Neural cell (in vitro differentiated cells): ENCODE results near the gene ZWILCH. TPM values are rescaled to one million over a fixed set of nuclear protein-coding genes. Genes with fewer than 3 reads are reported as not detected.

Experiments
- H2AFZ ChIP-seq: fragments of 200-600, 300-800 bp; sonication (generic), shearing (Covaris generic); 2 replicates; pipeline ENCODE4 v1.6.0; 2014; ENCODE audit warnings: low read depth, mild to moderate bottlenecking, antibody characterized with exemption, low read length, moderate library complexity
- H3F3A ChIP-seq: fragments of 200-600 bp; shearing (Covaris generic); 2 replicates; pipeline ENCODE4 v1.6.1; 2016; ENCODE audit warnings: mild to moderate bottlenecking, moderate library complexity, mixed read lengths, antibody characterized with exemption, low read length; ENCODE audit not compliant: insufficient read depth, poor library complexity, severe bottlenecking
- H3K27ac ChIP-seq: fragments of 200-600, 300-800 bp; sonication (generic), shearing (Covaris generic); 2 replicates; pipeline ENCODE4 v1.5.1; 2014; ENCODE audit warnings: mild to moderate bottlenecking, low read length, moderate library complexity
- H3K27me3 ChIP-seq: fragments of 300-800, 200-600 bp; sonication (generic), shearing (Covaris generic); 2 replicates; pipeline ENCODE4 v1.6.0; 2014; ENCODE audit warnings: mild to moderate bottlenecking, low read depth, low read length, moderate library complexity; ENCODE audit not compliant: insufficient read depth
- H3K36me3 ChIP-seq: fragments of 300-800, 200-600 bp; sonication (generic), shearing (Covaris generic); 2 replicates; pipeline ENCODE4 v1.5.1; 2014; ENCODE audit warnings: mild to moderate bottlenecking, antibody characterized with exemption, low read length, moderate library complexity; ENCODE audit not compliant: insufficient read depth
- H3K4me2 ChIP-seq: fragments of 300-800, 200-600 bp; sonication (generic), shearing (Covaris generic); 2 replicates; pipeline ENCODE4 v1.6.0; 2014; ENCODE audit warnings: mild to moderate bottlenecking, low read length
- H3K4me3 ChIP-seq: fragments of 300-800, 200-600 bp; sonication (generic), shearing (Covaris generic); 2 replicates; pipeline ENCODE4 v1.5.1; 2014; ENCODE audit warnings: mild to moderate bottlenecking, low read length, moderate library complexity
- H3K79me2 ChIP-seq: fragments of 200-600 bp; shearing (Covaris generic); replicated peaks from 2 replicates; pipeline ENCODE4 v1.6.0; 2014; ENCODE audit warnings: mild to moderate bottlenecking, low read length, moderate library complexity; ENCODE audit not compliant: insufficient read depth
- H3K9ac ChIP-seq: fragments of 300-800, 200-600 bp; sonication (generic), shearing (Covaris generic); 2 replicates; pipeline ENCODE4 v1.6.1; 2016; ENCODE audit warnings: mild to moderate bottlenecking, low read length, mixed read lengths
- H3K9me2 ChIP-seq: fragments of 200-600 bp; shearing (Covaris generic); 2 replicates; pipeline ENCODE4 v1.6.1; 2016; ENCODE audit warnings: mild to moderate bottlenecking, low read length, mixed read lengths; ENCODE audit not compliant: insufficient read depth
- H3K9me3 ChIP-seq: fragments of 200-600, 300-800 bp; sonication (generic), shearing (Covaris generic); 2 replicates; pipeline ENCODE4 v1.6.1; 2016; ENCODE audit warnings: mild to moderate bottlenecking, mixed run types, low read length, moderate library complexity, mixed read lengths
- H4K20me1 ChIP-seq: fragments of 200-600 bp; shearing (Covaris generic); 2 replicates; pipeline ENCODE4 v1.6.1; 2016; ENCODE audit warnings: mild to moderate bottlenecking, mixed run types; ENCODE audit not compliant: insufficient read depth
- CTCF ChIP-seq: fragments of 450-650 bp; IDR thresholded peaks from 2 replicates; pipeline ENCODE4 v1.5.1; 2014; ENCODE audit warnings: antibody characterized with exemption, mild to moderate bottlenecking, moderate library complexity; ENCODE audit not compliant: poor library complexity, severe bottlenecking
- EP300 ChIP-seq: fragments of 450-650 bp; conservative IDR thresholded peaks from 2 replicates; pipeline ENCODE4 v1.6.1; 2014; ENCODE audit warnings: antibody characterized with exemption, mild to moderate bottlenecking, moderate library complexity; ENCODE audit not compliant: poor library complexity, severe bottlenecking
- EZH2 ChIP-seq: fragments of 200-600, 300-800 bp; shearing (Covaris generic), sonication (generic); IDR thresholded peaks from 2 replicates; pipeline ENCODE4 v1.6.1; 2014; ENCODE audit warnings: antibody characterized with exemption, low read length, borderline replicate concordance, mild to moderate bottlenecking; ENCODE audit not compliant: insufficient read depth, poor library complexity, severe bottlenecking
- MXI1 ChIP-seq: fragments of 450-650 bp; conservative IDR thresholded peaks from 2 replicates; pipeline ENCODE4 v1.6.1; 2014; ENCODE audit warnings: antibody characterized with exemption, mild to moderate bottlenecking; ENCODE audit not compliant: poor library complexity, severe bottlenecking
- POLR2AphosphoS5 ChIP-seq: IDR thresholded peaks from 2 replicates; pipeline ENCODE4 v1.6.1; 2012
- RAD21 ChIP-seq: fragments of 450-650 bp; conservative IDR thresholded peaks from 2 replicates; pipeline ENCODE4 v1.6.1; 2014; ENCODE audit warnings: antibody characterized with exemption, mild to moderate bottlenecking, moderate library complexity
- SMC3 ChIP-seq: fragments of 450-650 bp; conservative IDR thresholded peaks from 2 replicates; pipeline ENCODE4 v1.6.1; 2014; ENCODE audit warnings: antibody characterized with exemption, mild to moderate bottlenecking, moderate library complexity; ENCODE audit not compliant: poor library complexity
- TAF1 ChIP-seq: IDR thresholded peaks from 2 replicates; pipeline ENCODE4 v1.6.1; 2012; ENCODE audit warnings: low read depth
- polyA plus RNA-seq: library from polyadenylated mRNA; depleted of rRNA; stranded (reverse); fragments of >200 nt; gene quantifications from 2 replicates; pipeline ENCODE4 v1.2.3, GENCODE V29; 2014
- TF ChIP-seq, protein P1 (sequence below): IDR thresholded peaks from 2 replicates; pipeline ENCODE4 v1.6.1; 2012; ENCODE audit warnings: borderline replicate concordance

Gene ZWILCH
- polyA plus RNA-seq, 1 donor from 2014 or later: 63.1 TPM

DNA sequence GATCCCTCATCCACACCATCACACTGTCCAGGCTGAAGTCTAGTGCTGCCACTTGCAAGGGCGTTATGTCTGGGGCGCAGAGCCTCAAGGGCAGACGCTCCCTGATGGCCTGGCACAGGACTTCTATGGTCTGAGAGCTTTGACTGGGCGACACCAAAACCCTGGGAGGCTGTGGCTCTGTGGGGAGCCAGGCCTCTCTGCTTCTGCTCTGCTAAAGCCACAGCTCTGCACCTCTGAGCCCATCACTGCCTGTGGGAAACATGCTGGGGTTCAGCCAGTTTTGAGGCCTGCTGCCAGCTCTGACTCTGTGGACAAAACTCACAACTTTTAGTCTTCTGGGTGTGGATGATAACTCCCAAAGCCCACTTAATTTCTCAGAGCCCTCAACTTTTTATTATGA, 67.0 kb downstream of the ZWILCH start:
- Histone ChIP-seq H3K27me3 (no peaks in the 10 kb centered on the region), H3K9ac (no peak overlapping the region), H3K4me3 (no peak overlapping the region), H3K79me2 (no peaks in the 10 kb centered on the region), H3K36me3 (no peaks in the 10 kb centered on the region), H4K20me1 (no peaks in the 10 kb centered on the region), H3K27ac (no peak overlapping the region), H3K9me2 (no peaks in the 10 kb centered on the region), H3K9me3 (no peaks in the 10 kb centered on the region), H3K4me2 (no peak overlapping the region), H3F3A (no peaks in the 10 kb centered on the region), H2AFZ (no peak overlapping the region)
- no peak for TF ChIP-seq RAD21
- no peak for TF ChIP-seq CTCF
- TF ChIP-seq, protein P1, sequence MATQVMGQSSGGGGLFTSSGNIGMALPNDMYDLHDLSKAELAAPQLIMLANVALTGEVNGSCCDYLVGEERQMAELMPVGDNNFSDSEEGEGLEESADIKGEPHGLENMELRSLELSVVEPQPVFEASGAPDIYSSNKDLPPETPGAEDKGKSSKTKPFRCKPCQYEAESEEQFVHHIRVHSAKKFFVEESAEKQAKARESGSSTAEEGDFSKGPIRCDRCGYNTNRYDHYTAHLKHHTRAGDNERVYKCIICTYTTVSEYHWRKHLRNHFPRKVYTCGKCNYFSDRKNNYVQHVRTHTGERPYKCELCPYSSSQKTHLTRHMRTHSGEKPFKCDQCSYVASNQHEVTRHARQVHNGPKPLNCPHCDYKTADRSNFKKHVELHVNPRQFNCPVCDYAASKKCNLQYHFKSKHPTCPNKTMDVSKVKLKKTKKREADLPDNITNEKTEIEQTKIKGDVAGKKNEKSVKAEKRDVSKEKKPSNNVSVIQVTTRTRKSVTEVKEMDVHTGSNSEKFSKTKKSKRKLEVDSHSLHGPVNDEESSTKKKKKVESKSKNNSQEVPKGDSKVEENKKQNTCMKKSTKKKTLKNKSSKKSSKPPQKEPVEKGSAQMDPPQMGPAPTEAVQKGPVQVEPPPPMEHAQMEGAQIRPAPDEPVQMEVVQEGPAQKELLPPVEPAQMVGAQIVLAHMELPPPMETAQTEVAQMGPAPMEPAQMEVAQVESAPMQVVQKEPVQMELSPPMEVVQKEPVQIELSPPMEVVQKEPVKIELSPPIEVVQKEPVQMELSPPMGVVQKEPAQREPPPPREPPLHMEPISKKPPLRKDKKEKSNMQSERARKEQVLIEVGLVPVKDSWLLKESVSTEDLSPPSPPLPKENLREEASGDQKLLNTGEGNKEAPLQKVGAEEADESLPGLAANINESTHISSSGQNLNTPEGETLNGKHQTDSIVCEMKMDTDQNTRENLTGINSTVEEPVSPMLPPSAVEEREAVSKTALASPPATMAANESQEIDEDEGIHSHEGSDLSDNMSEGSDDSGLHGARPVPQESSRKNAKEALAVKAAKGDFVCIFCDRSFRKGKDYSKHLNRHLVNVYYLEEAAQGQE: no peak
- TF ChIP-seq EP300: no peak
- no peak for TF ChIP-seq SMC3
- no peak for TF ChIP-seq TAF1
- TF ChIP-seq POLR2AphosphoS5: no peak
- TF ChIP-seq EZH2: no peak

DNA sequence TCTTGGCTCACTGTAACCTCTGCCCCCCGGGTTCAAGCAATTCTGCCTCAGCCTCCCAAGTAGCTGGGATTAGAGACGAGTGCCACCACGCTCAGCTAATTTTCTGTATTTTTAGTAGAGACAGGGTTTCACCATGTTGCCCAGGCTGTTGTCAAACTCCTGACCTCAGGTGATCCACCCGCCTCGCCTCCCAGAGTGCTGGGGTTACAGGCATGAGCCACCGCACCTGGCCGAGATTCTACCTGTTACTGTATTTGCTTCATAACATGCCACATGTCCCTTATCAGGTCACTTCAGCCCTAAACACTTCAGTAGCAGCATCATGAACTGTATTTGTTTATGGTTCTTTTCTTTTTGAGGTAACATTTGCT, 68.2 kb downstream of the ZWILCH start:
- H3F3A ChIP-seq: no peaks in the 10 kb centered on the region
- H3K4me3 ChIP-seq: no peak overlapping the region
- H3K4me2 ChIP-seq: no peak overlapping the region
- no peaks in the 10 kb centered on the region for H3K27me3 ChIP-seq
- no peaks in the 10 kb centered on the region for H3K9me2 ChIP-seq
- H3K27ac ChIP-seq: no peak overlapping the region
- no peak for TF ChIP-seq RAD21
- TF ChIP-seq CTCF: no peak
- TF ChIP-seq SMC3: no peak
- TF ChIP-seq TAF1: no peak
- no peak for TF ChIP-seq POLR2AphosphoS5
- TF ChIP-seq, protein P1: no peak
- no peak for TF ChIP-seq MXI1
- H3K36me3 ChIP-seq: no peaks in the 10 kb centered on the region
- no peaks in the 10 kb centered on the region for H4K20me1 ChIP-seq
- no peak overlapping the region for H2AFZ ChIP-seq
- no peaks in the 10 kb centered on the region for H3K9me3 ChIP-seq
- no peak overlapping the region for H3K9ac ChIP-seq
- H3K79me2 ChIP-seq: no peaks in the 10 kb centered on the region
